NOMO-1 (cell line): ENCODE results near the gene THPO.

Experiments used
- DNase-seq, 2 experiments: peaks; one replicate each; lab custom pipeline; 2025; ENCODE audit not compliant: unreplicated experiment in 2 of 2; lab: John Stamatoyannopoulos, UW

Gene THPO

GRCh38 chr3:184368116-184368515, 9.9 kb downstream of the THPO start:
- no peak for DNase-seq

- DNase-seq: no peak
Measured at GRCh38 chr3:184366619-184367289, 11.3 kb downstream of the THPO start.

- DNase-seq: peak; percentile 99 to 100
Measured at GRCh38 chr3:184362668-184363546, 15.1 kb downstream of the THPO start.

- peak; percentile 45 to 46 for DNase-seq
Measured at GRCh38 chr3:184361932-184362667, 15.9 kb downstream of the THPO start.

GRCh38 chr3:184361532-184361931, 16.5 kb downstream of the THPO start, which contains the start of the genes CLCN2 and POLR2H:
Gene CLCN2, minus strand, starts transcription at chr3:184361605. Its CDS starts 126 bp downstream, at chr3:184361479.
Gene POLR2H, plus strand, starts transcription at chr3:184361710. Its CDS starts 1,783 bp downstream, at chr3:184363493.
- peak; percentile 50 to 79 for DNase-seq

- no peak for DNase-seq
Measured at GRCh38 chr3:184360929-184361531, 17.0 kb downstream of the THPO start.

GRCh38 chr3:184360070-184360928, 17.7 kb downstream of the THPO start:
- no peak for DNase-seq

- no peak for DNase-seq
Measured at GRCh38 chr3:184359610-184360009, 18.4 kb downstream of the THPO start.

- DNase-seq: no peak
Measured at GRCh38 chr3:184358921-184359350, 19.1 kb downstream of the THPO start.

- no peak for DNase-seq
Measured at GRCh38 chr3:184358124-184358767, 19.8 kb downstream of the THPO start.

- no peak for DNase-seq
Measured at GRCh38 chr3:184357248-184358123, 20.5 kb downstream of the THPO start.

GRCh38 chr3:184355261-184356040, 22.6 kb downstream of the THPO start:
- no peak for DNase-seq

GRCh38 chr3:184354754-184355153, 23.3 kb downstream of the THPO start:
- no peak for DNase-seq

GRCh38 chr3:184354121-184354728, 23.8 kb downstream of the THPO start:
- peak in 1 of 2 experiments; percentile 2 for DNase-seq

- no peak for DNase-seq
Measured at GRCh38 chr3:184353546-184353941, 24.5 kb downstream of the THPO start.

GRCh38 chr3:184352897-184353545, 25.0 kb downstream of the THPO start:
- DNase-seq: no peak
